Medulla oblongata (tissue), 1 donor: ENCODE data around the gene ZNF853.
"Not testable (repeated sequence)": the region's sequence is repeated elsewhere in the genome, so short reads cannot be mapped to it uniquely, and the experiment has no call there.

Source experiments
- DNase-seq: peaks from one replicate; pipeline ENCODE4 v3.0.0-alpha.2; 2015; ENCODE audit errors: extremely low spot score

Gene ZNF853

GRCh38 chr7:6606866-6607583 lies 8.4 kb upstream of the ZNF853 start:
- DNase-seq, result no peak

- DNase-seq, result no peak
These were observed 7.8 kb upstream of the ZNF853 start for GRCh38 chr7:6607651-6608051.

- no peak for DNase-seq
These were observed 7.3 kb upstream of the ZNF853 start for GRCh38 chr7:6608081-6608480.

- DNase-seq, result no peak
These were observed 6.6 kb upstream of the ZNF853 start for GRCh38 chr7:6608794-6609193.

- no peak for DNase-seq
These were observed 2.6 kb upstream of the ZNF853 start for GRCh38 chr7:6612819-6613218.

GRCh38 chr7:6613706-6614105 lies 1.7 kb upstream of the ZNF853 start:
- no peak for DNase-seq

- no peak for DNase-seq
These were observed 529 bp downstream of the ZNF853 start for GRCh38 chr7:6615723-6616555.

GRCh38 chr7:6616854-6617643 lies 1.6 kb downstream of the ZNF853 start:
- no peak for DNase-seq

- DNase-seq, result no peak
These were observed 3.2 kb downstream of the ZNF853 start for GRCh38 chr7:6618621-6619020.

- no peak for DNase-seq
These were observed 4.6 kb downstream of the ZNF853 start for GRCh38 chr7:6619961-6620360.

- no peak for DNase-seq
These were observed 6.1 kb downstream of the ZNF853 start for GRCh38 chr7:6621195-6622133.

GRCh38 chr7:6622134-6622710 lies 6.8 kb downstream of the ZNF853 start:
- DNase-seq, result no peak

- DNase-seq, result no peak
These were observed 8.3 kb downstream of the ZNF853 start for GRCh38 chr7:6623589-6624245.

- DNase-seq, result no peak
These were observed 8.8 kb downstream of the ZNF853 start for GRCh38 chr7:6624246-6624611.

- DNase-seq, result no peak
These were observed 12.6 kb downstream of the ZNF853 start for GRCh38 chr7:6628045-6628444.

- DNase-seq, result no peak
These were observed 14.8 kb downstream of the ZNF853 start for GRCh38 chr7:6630007-6630849.

- DNase-seq, result no peak
These were observed 16.2 kb downstream of the ZNF853 start for GRCh38 chr7:6631605-6632004.

GRCh38 chr7:6634021-6634420 lies 18.6 kb downstream of the ZNF853 start:
- no peak for DNase-seq

- not testable (repeated sequence) for DNase-seq
These were observed 19.6 kb downstream of the ZNF853 start for GRCh38 chr7:6634971-6635370.
